GM23248 (cell line): ENCODE results near the gene TENM3.

Source experiments
- EZH2 ChIP-seq: fragments of 200-600 bp; sonication (generic); IDR thresholded peaks from 2 replicates; pipeline ENCODE4 v1.6.1; 2018; ENCODE audit warnings: antibody characterized with exemption, mild to moderate bottlenecking; ENCODE audit not compliant: insufficient read depth, poor library complexity, severe bottlenecking
- EZH2phosphoT487 ChIP-seq: fragments of 200-600 bp; sonication (generic); IDR thresholded peaks from 2 replicates; pipeline ENCODE4 v1.6.1; 2018; ENCODE audit warnings: antibody characterized with exemption, moderate library complexity, mild to moderate bottlenecking, low read depth; ENCODE audit not compliant: insufficient read depth

GRCh38 chr4:182730791-182731190, 487.6 kb downstream of the TENM3 start:
- TF ChIP-seq EZH2 (no peak), EZH2phosphoT487 (no peak)
